A673 (cell line): ENCODE data around the gene CEBPA.

Source experiments
- CTCF ChIP-seq: fragments of 300-800, 200-600 bp; sonication (generic); conservative IDR thresholded peaks from 2 replicates; pipeline ENCODE4 v1.5.1; 2017; ENCODE audit warnings: low read depth, mild to moderate bottlenecking, antibody characterized with exemption, low read length, moderate library complexity, mixed read lengths
- EZH2 ChIP-seq: fragments of 200-600 bp; sonication (generic); IDR thresholded peaks from 2 replicates; pipeline ENCODE4 v1.6.1; 2017; ENCODE audit warnings: borderline replicate concordance, low read depth, mild to moderate bottlenecking, mixed read lengths, antibody characterized with exemption, low read length; ENCODE audit not compliant: poor library complexity, severe bottlenecking

DNA sequence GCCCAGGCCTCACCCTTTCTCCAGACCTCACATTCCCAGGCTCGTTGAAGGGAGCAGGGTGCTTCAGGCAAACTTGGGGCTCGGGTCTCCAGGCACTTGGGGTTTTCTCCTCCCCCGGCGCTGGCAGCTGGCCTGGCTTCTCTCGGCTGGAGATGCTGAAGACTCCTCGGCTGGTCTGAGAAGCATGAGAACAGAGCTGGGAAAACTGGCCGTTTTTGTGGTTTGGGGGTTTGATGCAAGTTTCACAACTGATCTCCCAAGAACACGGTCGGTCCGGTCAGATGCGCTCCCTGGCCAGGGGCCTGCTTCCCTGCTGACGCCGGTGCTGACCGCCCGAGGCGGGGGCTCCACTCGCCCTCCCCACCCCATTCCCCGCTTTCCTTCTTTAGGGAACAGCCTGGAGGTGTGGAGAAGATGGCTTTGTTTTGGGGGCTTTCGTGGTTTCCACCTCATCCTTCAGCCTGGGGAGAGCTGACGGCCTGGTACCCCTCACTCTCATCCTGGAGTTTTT is 35.3 kb downstream of the CEBPA start:
- no peak for TF ChIP-seq CTCF
- TF ChIP-seq EZH2 = no peak
